ENCODE results near the gene CALML3. TPM values are rescaled to one million over a fixed set of nuclear protein-coding genes. Genes with fewer than 3 reads are reported as not detected.

The CALML3 gene
- not detected in 2 replicates for total RNA-seq

DNA sequence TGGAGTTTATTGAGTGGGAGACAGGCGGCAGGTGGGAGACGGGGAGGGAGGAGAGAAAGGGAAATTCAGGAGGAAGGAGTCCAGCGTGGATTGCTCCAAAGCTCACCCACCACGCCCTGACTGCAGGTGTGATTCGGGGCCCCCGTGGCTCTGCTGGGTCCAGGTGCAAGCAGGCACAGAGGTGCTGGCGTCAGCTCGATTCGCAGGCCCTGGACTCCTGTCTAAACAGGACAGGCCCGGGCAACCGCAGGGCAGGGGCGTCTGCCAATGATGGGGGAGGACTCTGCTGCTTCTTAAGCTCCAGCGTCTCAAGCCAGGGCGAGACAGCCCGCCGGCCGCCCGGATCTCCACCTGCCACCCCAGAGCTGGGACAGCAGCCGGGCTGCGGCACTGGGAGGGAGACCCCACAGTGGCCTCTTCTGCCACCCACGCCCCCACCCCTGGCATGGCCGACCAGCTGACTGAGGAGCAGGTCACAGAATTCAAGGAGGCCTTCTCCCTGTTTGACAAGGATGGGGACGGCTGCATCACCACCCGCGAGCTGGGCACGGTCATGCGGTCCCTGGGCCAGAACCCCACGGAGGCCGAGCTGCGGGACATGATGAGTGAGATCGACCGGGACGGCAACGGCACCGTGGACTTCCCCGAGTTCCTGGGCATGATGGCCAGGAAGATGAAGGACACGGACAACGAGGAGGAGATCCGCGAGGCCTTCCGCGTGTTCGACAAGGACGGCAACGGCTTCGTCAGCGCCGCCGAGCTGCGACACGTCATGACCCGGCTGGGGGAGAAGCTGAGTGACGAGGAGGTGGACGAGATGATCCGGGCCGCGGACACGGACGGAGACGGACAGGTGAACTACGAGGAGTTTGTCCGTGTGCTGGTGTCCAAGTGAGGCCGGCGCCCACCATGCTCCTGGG lies at the start of gene CALML3:
TSS of gene CALML3 (plus strand) at position 321 of the 920 bp plus-strand sequence. CDS start at position 446, 125 bp downstream.

DNA sequence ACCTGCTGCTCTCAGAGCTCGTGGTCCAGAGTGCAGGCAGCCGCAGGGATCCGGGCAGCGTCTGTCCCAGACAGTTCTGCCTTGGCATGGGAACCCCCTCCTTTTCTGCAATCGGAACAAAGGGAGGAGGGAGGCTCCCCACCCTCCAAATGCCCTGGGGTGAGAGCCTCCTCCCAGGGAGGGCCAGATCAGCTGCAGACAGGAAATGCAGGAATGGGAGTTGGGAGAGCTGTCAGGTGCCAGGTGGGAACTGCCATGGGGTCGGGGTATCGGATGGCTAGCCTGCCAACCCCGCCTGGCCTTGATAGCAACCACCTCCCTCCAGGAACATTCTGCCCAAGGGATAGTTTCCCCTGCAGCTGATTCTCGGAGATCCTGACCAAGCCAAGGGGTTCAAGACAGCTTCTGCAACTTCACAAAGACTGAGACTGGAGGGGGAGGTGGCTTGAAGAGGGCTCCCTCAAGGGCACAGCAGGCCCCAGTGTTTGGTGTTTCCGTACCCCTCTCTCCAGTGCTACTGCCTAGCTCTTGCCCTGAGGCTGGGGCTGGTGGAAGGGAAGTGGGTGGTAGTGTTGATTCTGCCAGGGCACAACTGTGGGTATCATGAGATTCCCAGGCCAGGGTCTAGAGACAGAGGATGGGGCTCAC lies 25.1 kb upstream of the CALML3 start, which contains the start of gene CALML5:
TSS of gene CALML5 (minus strand) at position 78 of the 648 bp plus-strand sequence. CDS start 132 bp downstream, outside the sequence.

Other genes starting within 250 kb of the CALML3 start
- not detected in 2 replicates for gene UCN3, start 160.0 kb upstream of the CALML3 start, total RNA-seq
- not detected in 2 replicates for gene TUBAL3, start 120.1 kb upstream of the CALML3 start, total RNA-seq
- 40.5 and 51.0 TPM in 2 replicates for gene NET1, start 112.4 kb upstream of the CALML3 start, total RNA-seq
- not detected in 2 replicates for gene CALML5, start 25.4 kb upstream of the CALML3 start, total RNA-seq
- 10.4 and 10.5 TPM in 2 replicates for gene ASB13, start 141.6 kb downstream of the CALML3 start, total RNA-seq
- gene TASOR2, start 159.9 kb downstream of the CALML3 start, total RNA-seq: 93.6 and 107 TPM in 2 replicates